NCI-H1436 treated with DMSO at 0.1 percent for 48 hours (cell line): ENCODE measurements around the gene DNHD1.

Source experiments
- DNase-seq: peaks from one replicate; lab custom pipeline; 2025; lab: John Stamatoyannopoulos, UW

The DNHD1 gene

GRCh38 chr11:6565325-6565724 lies 68.2 kb downstream of the DNHD1 start:
- no peak for DNase-seq

- no peak for DNase-seq
Observed at GRCh38 chr11:6565988-6566703, 69.1 kb downstream of the DNHD1 start.

GRCh38 chr11:6566704-6567370 lies 69.8 kb downstream of the DNHD1 start:
- no peak for DNase-seq

- DNase-seq: no peak
Observed at GRCh38 chr11:6567371-6567745, 70.3 kb downstream of the DNHD1 start.

- no peak for DNase-seq
Observed at GRCh38 chr11:6568191-6568918, 71.3 kb downstream of the DNHD1 start.

- no peak for DNase-seq
Observed at GRCh38 chr11:6569706-6570105, 72.6 kb downstream of the DNHD1 start.

- DNase-seq: no peak
Observed at GRCh38 chr11:6570691-6571427, 73.8 kb downstream of the DNHD1 start.

- DNase-seq: no peak
Observed at GRCh38 chr11:6571434-6572008, 74.4 kb downstream of the DNHD1 start.

GRCh38 chr11:6572215-6572614 lies 75.1 kb downstream of the DNHD1 start:
- no peak for DNase-seq

GRCh38 chr11:6574816-6575715 lies 78.0 kb downstream of the DNHD1 start:
- DNase-seq: no peak

GRCh38 chr11:6576471-6577373 lies 79.6 kb downstream of the DNHD1 start:
- no peak for DNase-seq

- DNase-seq: no peak
Observed at GRCh38 chr11:6578134-6578533, 81.1 kb downstream of the DNHD1 start.

GRCh38 chr11:6579681-6580080 lies 82.6 kb downstream of the DNHD1 start:
- no peak for DNase-seq

GRCh38 chr11:6583584-6583983 lies 86.5 kb downstream of the DNHD1 start:
- no peak for DNase-seq

GRCh38 chr11:6584528-6584927 lies 87.4 kb downstream of the DNHD1 start:
- no peak for DNase-seq

- no peak for DNase-seq
Observed at GRCh38 chr11:6586434-6587359, 89.6 kb downstream of the DNHD1 start.

- DNase-seq: no peak
Observed at GRCh38 chr11:6587360-6587953, 90.4 kb downstream of the DNHD1 start.

- DNase-seq: no peak
Observed at GRCh38 chr11:6588018-6588417, 90.9 kb downstream of the DNHD1 start.
